GM18870 (cell line): ENCODE data around the gene SFRP2.

Experiments used
- ATAC-seq: cut with Tn5 transposase; IDR thresholded peaks from one replicate; pipeline ENCODE4 v1.9.1; 2021; ENCODE audit warnings: moderate library complexity; ENCODE audit not compliant: unreplicated experiment

The SFRP2 gene

DNA sequence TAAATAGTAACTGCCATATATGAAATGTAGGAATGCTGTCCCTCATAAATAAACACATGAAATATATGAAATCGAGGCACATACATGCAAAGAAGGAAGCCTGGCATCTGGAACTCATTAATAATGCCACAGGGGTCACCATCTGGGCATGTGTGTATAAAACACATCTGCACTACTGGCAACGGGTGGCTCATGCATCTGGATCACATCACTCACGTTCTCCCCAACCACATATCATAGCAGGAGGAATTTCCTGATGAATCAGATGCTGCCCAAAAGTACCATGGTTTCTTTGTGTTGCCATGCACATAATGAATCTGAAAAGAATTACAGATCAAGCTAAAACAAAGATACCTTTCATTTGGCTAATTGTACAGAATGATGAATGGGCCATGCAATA is 57.6 kb downstream of the SFRP2 start:
- no peak for ATAC-seq
